Muscle layer of colon (tissue), 2 donors: ENCODE data around the gene CMBL.

Experiments used
- H3K27ac ChIP-seq: one replicate; pipeline ENCODE4 v1.7.0; 2013; ENCODE audit warnings: low read depth, mild to moderate bottlenecking, low read length, moderate library complexity
- H3K27me3 ChIP-seq, 2 donors: one replicate each; pipeline ENCODE4 v1.7.0; 2013; ENCODE audit warnings: low read length in 2 of 2, mild to moderate bottlenecking in 2 of 2; ENCODE audit not compliant: insufficient read depth in 2 of 2, control insufficient read depth in 1 of 2
- H3K36me3 ChIP-seq: one replicate; pipeline ENCODE4 v1.7.0; 2013; ENCODE audit warnings: mild to moderate bottlenecking, low read length; ENCODE audit not compliant: insufficient read depth
- H3K4me1 ChIP-seq: one replicate; pipeline ENCODE4 v1.7.0; 2013; ENCODE audit warnings: mild to moderate bottlenecking, low read length; ENCODE audit not compliant: insufficient read depth
- H3K4me3 ChIP-seq, 2 donors: one replicate each; pipeline ENCODE4 v1.7.0; 2013; ENCODE audit warnings: low read length in 2 of 2, low read depth in 1 of 2, mild to moderate bottlenecking in 1 of 2, moderate library complexity in 1 of 2
- H3K9ac ChIP-seq: one replicate; pipeline ENCODE4 v1.7.0; 2013; ENCODE audit warnings: low read length
- H3K9me3 ChIP-seq: one replicate; pipeline ENCODE4 v1.7.0; 2013; ENCODE audit warnings: mild to moderate bottlenecking, low read length
- donor health status: abdominal sarcoma.
- donor health status: Adenocarcinoma of cecum.

The CMBL gene

GRCh38 chr5:10301842-10302610 is 5.7 kb downstream of the CMBL start:
- H3K4me3 ChIP-seq, result no peak overlapping the region
- H3K9ac ChIP-seq, result no peak overlapping the region
- H3K27me3 ChIP-seq, result no peaks in the 10 kb centered on the region
- no peaks in the 10 kb centered on the region for H3K36me3 ChIP-seq
- no peaks in the 10 kb centered on the region for H3K9me3 ChIP-seq
- peaks cover 20% of the 10 kb centered on the region for H3K4me1 ChIP-seq
- H3K27ac ChIP-seq, result no peak overlapping the region

GRCh38 chr5:10301266-10301665 is 6.4 kb downstream of the CMBL start:
- no peak overlapping the region for H3K9ac ChIP-seq
- H3K36me3 ChIP-seq, result no peaks in the 10 kb centered on the region
- peaks cover 14% of the 10 kb centered on the region for H3K4me1 ChIP-seq
- no peak overlapping the region for H3K4me3 ChIP-seq
- H3K9me3 ChIP-seq, result no peaks in the 10 kb centered on the region
- H3K27me3 ChIP-seq, result no peaks in the 10 kb centered on the region
- no peak overlapping the region for H3K27ac ChIP-seq

GRCh38 chr5:10300246-10300645 is 7.5 kb downstream of the CMBL start:
- Histone ChIP-seq H3K27ac (no peak overlapping the region), H3K9ac (no peak overlapping the region), H3K4me1 (peaks cover 11% of the 10 kb centered on the region), H3K36me3 (no peaks in the 10 kb centered on the region), H3K27me3 (no peaks in the 10 kb centered on the region), H3K9me3 (no peaks in the 10 kb centered on the region), H3K4me3 (no peak overlapping the region)

- Histone ChIP-seq H3K27me3 (no peaks in the 10 kb centered on the region), H3K4me1 (peaks cover 8% of the 10 kb centered on the region), H3K9ac (no peak overlapping the region), H3K36me3 (no peaks in the 10 kb centered on the region), H3K27ac (no peak overlapping the region), H3K4me3 (no peak overlapping the region), H3K9me3 (no peaks in the 10 kb centered on the region)
Observed at GRCh38 chr5:10297646-10298204, 10.0 kb downstream of the CMBL start.

GRCh38 chr5:10295619-10296326 is 11.9 kb downstream of the CMBL start:
- Histone ChIP-seq H3K27me3 (no peaks in the 10 kb centered on the region), H3K36me3 (no peaks in the 10 kb centered on the region), H3K9me3 (no peaks in the 10 kb centered on the region), H3K27ac (no peak overlapping the region), H3K4me1 (no peaks in the 10 kb centered on the region), H3K4me3 (no peak overlapping the region), H3K9ac (no peak overlapping the region)

- Histone ChIP-seq H3K4me3 (no peak overlapping the region), H3K9ac (no peak overlapping the region), H3K36me3 (peaks cover 9% of the 10 kb centered on the region), H3K9me3 (no peaks in the 10 kb centered on the region), H3K4me1 (peaks cover 3% of the 10 kb centered on the region), H3K27ac (no peak overlapping the region), H3K27me3 (no peaks in the 10 kb centered on the region)
Observed at GRCh38 chr5:10293907-10294662, 13.6 kb downstream of the CMBL start.

GRCh38 chr5:10291692-10292339 is 15.9 kb downstream of the CMBL start:
- Histone ChIP-seq H3K4me1 (peaks cover 11% of the 10 kb centered on the region), H3K36me3 (peaks cover 19% of the 10 kb centered on the region), H3K27me3 (no peaks in the 10 kb centered on the region), H3K9me3 (no peaks in the 10 kb centered on the region), H3K9ac (no peak overlapping the region), H3K4me3 (no peak overlapping the region), H3K27ac (no peak overlapping the region)

GRCh38 chr5:10290438-10290837 is 17.3 kb downstream of the CMBL start:
- H3K4me1 ChIP-seq, result peaks cover 11% of the 10 kb centered on the region
- H3K27ac ChIP-seq, result no peak overlapping the region
- no peaks in the 10 kb centered on the region for H3K9me3 ChIP-seq
- no peaks in the 10 kb centered on the region for H3K27me3 ChIP-seq
- peaks cover 19% of the 10 kb centered on the region for H3K36me3 ChIP-seq
- no peak overlapping the region for H3K4me3 ChIP-seq
- H3K9ac ChIP-seq, result no peak overlapping the region

- Histone ChIP-seq H3K4me3 (no peak overlapping the region), H3K36me3 (peaks cover 19% of the 10 kb centered on the region), H3K27ac (no peak overlapping the region), H3K27me3 (no peaks in the 10 kb centered on the region), H3K9me3 (no peaks in the 10 kb centered on the region), H3K4me1 (peaks cover 11% of the 10 kb centered on the region), H3K9ac (no peak overlapping the region)
Observed at GRCh38 chr5:10289991-10290390, 17.7 kb downstream of the CMBL start.

- Histone ChIP-seq H3K36me3 (peaks cover 19% of the 10 kb centered on the region), H3K4me3 (no peak overlapping the region), H3K9me3 (no peaks in the 10 kb centered on the region), H3K4me1 (peaks cover 11% of the 10 kb centered on the region), H3K27me3 (no peaks in the 10 kb centered on the region), H3K9ac (no peak overlapping the region), H3K27ac (no peak overlapping the region)
Observed at GRCh38 chr5:10289353-10289752, 18.3 kb downstream of the CMBL start.
